ENCODE results near the gene ANKRD13A.

DNA sequence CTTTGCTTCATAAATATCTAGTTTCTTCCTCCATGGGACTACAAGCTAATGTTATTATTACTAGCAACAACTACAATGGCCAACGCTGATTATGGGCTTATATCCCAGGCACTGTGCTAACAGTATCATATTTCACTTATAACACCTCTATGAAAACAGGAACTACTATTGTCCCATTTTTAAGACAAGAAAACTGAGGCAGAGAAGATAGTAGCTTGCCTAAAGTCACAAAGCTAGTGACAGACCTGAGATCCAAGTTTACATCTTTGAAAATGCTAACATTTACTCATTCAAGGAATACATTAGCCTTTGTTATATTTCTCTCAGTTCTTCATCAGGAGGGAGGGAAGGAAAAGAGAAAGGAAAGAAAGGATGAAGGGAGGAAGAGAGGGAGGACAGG is 35.9 kb upstream of the ANKRD13A start:
- TF ChIP-seq SP1 (IDR thresholded peaks at IDR 0.05), result no peak
- no peak for TF ChIP-seq SUZ12 (IDR thresholded peaks at IDR 0.05)
- no peak for TF ChIP-seq TARDBP (IDR thresholded peaks at IDR 0.05)
- TF ChIP-seq L3MBTL2 (conservative IDR thresholded peaks at IDR 0.05), result no peak
- no peak for TF ChIP-seq FOXK2 (IDR thresholded peaks at IDR 0.05)
- TF ChIP-seq ELF4 (IDR thresholded peaks at IDR 0.05), result no peak
- TF ChIP-seq HDGF (IDR thresholded peaks at IDR 0.05; ENCODE audit: borderline replicate concordance), result no peak
- no peak for TF ChIP-seq FOXA1 (IDR thresholded peaks at IDR 0.05)
- TF ChIP-seq, protein P1, sequence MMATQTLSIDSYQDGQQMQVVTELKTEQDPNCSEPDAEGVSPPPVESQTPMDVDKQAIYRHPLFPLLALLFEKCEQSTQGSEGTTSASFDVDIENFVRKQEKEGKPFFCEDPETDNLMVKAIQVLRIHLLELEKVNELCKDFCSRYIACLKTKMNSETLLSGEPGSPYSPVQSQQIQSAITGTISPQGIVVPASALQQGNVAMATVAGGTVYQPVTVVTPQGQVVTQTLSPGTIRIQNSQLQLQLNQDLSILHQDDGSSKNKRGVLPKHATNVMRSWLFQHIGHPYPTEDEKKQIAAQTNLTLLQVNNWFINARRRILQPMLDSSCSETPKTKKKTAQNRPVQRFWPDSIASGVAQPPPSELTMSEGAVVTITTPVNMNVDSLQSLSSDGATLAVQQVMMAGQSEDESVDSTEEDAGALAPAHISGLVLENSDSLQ (IDR thresholded peaks at IDR 0.05), result no peak
- no peak for TF ChIP-seq FOXM1 (IDR thresholded peaks at IDR 0.05; ENCODE audit: borderline replicate concordance)

Data from HEK293T (cell line).